ENCODE results near the gene SLC39A8.
A peak's percentile ranks its signal among the peaks of the same experiment; 100 is the strongest.
"Not testable (repeated sequence)": the region's sequence is repeated elsewhere in the genome, so short reads cannot be mapped to it uniquely, and the experiment has no call there.

Gene SLC39A8

GRCh38 chr4:102344954-102345794, at the start of gene SLC39A8:
TSS of gene SLC39A8 (minus strand) at chr4:102345482. CDS start at chr4:102344662, 820 bp downstream.
- peak; percentile 47 to 77 for DNase-seq

DNA sequence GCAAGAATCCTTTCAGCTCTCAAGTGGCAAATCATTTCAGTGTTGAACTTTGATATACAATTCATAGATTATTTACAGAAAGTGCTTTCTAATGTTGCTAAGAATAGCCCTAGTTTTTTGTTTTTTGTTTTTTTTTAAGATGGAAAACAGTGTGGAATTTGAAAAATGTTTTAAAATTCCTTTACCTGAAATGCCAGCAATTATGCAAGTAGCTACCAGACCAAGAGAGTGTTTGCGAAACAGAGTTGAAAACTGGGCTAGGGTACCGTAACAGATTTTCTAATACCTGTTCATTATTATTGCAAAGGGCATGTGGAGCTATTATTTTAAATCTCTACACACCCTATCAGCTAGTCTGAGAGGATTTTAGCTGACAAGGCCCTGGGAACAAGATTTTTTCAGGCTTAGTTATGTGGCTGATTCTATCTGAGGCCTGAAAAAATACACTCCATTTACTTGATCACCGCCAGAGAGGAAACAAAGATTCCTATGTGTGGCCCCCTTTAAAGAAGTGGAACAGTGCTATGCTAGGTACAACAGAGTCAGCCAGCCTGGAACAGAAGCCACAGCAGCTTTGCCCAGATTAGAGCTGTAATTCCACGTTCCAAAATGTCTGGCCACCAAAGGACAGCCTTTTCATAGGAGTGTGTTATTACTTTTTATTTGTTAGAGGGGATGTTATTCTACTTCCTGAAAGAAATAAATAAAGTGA, 46.9 kb upstream of the SLC39A8 start:
- no peak for DNase-seq

- no peak for DNase-seq
Measured at GRCh38 chr4:102390438-102390837, 45.2 kb upstream of the SLC39A8 start.

DNA sequence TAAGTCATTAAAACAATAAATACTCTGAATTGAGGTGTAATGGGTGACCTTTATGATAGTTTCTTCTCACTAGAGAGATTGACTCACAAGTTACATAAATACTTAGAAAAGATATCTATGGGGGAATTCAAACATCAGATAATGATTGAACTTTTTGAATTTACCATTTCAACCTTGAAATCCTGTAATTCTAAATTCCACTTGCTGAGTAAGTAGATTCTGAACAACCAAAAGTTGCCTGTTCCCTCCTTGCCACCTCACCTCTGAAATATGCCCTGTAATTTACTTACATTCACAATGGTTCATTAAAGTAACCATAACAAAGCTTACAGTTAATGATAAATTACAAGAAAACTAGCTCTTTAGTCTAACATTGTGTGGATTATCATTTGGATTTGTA, 43.3 kb upstream of the SLC39A8 start:
- DNase-seq = no peak

DNA sequence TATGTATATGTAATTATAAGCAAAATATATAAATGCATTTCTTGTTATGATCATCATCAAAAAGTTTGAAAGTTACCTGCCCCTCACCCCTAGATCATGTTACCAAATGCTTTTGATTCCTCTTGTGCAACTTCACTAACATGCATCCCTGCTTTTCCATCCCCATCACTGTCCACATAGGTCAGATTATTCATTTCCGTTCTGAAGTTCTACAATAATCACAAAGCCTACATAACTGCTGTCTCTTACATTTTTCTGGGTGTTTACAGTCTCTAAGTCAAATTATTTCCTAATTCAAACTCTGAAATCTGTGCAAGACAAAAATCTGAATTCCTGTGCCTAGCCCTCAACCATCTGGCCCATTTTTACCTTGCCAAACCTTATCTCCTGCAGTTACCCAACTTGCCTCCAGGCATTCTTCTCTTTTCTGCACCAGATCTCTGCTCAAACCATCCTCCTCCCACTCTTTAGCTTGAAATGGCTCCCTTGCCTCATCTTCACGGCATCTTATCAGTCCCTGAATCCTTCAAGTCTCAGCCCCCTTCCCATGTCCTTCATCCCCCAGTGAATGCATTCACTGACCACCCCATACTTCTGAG, 42.4 kb upstream of the SLC39A8 start:
- DNase-seq = no peak

GRCh38 chr4:102386966-102387365, 41.7 kb upstream of the SLC39A8 start:
- no peak for DNase-seq

DNA sequence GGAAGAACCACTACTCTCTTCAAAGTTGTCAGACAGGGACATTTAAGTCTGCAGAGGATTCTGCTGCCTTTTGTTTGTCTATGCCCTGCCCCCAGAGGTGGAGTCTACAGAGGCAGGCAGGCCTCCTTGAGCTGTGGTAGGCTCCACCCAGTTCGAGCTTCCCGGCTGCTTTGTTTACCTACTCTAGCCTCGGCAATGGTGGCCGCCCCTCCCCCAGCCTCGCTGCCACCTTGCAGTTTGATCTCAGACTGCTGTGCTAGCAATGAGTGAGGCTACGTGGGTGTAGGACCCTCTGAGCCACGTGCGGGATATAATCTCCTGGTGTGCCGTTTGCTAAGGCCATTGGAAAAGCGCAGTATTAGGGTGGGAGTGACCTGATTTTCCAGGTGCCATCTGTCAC, 35.0 kb upstream of the SLC39A8 start:
- DNase-seq = not testable (repeated sequence)

- no peak for DNase-seq
Measured at GRCh38 chr4:102362922-102363432, 17.7 kb upstream of the SLC39A8 start.

DNA sequence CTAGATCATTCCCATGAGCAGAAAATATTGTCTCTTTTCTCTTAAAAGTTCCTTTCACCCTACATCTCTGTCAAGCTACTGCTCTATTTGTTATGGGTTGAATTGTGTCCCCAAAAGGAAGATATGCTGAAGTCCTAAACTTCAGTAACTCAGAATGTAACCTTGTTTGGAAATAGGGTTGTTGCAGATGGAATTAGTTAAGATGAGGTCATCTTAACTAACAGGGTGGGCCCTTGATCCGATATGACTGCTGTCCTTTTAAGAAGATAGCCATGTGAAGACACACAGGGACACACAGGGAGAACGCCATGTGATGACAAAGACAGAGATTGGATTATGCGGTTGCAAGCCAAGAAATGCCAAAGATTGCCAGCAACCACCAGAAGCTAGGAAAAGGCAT, 12.8 kb upstream of the SLC39A8 start:
- DNase-seq = no peak

- not testable (repeated sequence) for DNase-seq
Measured at GRCh38 chr4:102357637-102358036, 12.4 kb upstream of the SLC39A8 start.

- no peak for DNase-seq
Measured at GRCh38 chr4:102356562-102357202, 11.4 kb upstream of the SLC39A8 start.

- no peak for DNase-seq
Measured at GRCh38 chr4:102355748-102356147, 10.5 kb upstream of the SLC39A8 start.

DNA sequence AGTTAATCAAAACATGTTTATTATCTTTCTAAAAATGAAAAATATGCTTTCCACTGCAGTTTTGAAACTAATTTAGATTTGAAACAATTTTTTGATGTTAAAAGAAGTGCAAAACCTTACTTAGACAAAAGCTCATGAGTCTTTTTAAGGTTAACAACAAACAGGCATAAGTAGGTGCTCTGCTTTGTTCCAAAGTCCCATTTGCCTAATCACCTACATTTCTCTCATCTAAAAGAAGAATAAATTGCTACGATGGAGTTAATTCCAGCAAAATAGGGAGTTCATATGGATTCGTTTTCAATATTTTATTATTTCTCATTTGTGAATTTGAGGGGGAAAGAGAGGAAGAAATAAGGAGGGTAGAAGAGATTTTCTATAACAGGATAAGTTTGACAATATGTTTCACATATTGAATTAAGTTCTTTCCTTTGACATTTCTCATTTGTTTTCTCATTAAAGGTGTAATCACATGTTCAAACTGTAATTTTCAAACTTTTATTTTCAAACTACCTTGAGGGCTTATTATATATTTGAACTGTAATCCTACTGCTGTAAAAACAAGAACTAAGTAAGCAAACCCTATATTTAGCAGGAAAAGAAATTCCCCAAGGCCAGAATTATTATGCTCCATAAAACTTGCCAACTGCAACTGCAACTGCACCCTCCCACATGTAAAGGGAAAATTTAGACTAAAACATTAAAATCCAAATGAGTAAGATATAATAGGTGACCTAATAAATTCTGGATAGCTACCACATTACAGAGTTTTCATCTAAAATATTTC, 9.6 kb upstream of the SLC39A8 start:
- DNase-seq = no peak

GRCh38 chr4:102352781-102353180, 7.5 kb upstream of the SLC39A8 start:
- DNase-seq = no peak

DNA sequence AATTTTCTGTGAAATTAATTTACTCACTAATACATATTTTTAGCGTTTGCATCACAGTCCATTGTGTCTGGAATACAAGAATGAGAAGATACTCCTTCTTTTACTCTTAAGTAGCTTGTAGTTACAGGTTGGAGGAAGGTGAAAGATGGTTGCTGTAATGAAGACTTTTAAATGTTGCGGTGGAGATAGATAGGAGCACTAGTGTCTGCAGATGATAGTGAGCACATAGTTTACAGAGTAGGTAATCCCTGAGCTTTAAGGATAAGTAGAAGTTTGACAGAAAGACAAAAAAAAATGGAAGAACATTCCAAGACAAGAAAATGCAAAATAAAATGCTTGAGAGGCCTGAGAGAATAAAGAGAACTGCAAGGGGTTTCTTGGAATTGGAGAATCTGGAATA, 5.4 kb upstream of the SLC39A8 start:
- no peak for DNase-seq

GRCh38 chr4:102348701-102349100, 3.4 kb upstream of the SLC39A8 start:
- no peak for DNase-seq

DNA sequence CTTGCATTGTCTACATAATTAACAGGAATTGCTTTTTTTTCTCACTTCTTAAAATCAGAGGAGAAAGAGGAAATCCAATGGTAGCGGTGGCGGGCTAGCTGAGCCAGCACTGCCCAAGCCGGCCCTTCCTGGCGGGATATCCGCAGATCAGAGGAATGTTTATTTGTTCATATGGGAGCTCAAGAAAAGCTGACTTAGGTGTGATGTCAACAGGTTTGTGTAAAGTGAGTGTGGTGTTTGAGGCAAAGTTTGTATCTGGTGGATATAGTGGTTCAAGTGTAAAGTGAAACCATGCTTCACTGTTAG, 466 bp upstream of the SLC39A8 start:
- no peak for DNase-seq

DNA sequence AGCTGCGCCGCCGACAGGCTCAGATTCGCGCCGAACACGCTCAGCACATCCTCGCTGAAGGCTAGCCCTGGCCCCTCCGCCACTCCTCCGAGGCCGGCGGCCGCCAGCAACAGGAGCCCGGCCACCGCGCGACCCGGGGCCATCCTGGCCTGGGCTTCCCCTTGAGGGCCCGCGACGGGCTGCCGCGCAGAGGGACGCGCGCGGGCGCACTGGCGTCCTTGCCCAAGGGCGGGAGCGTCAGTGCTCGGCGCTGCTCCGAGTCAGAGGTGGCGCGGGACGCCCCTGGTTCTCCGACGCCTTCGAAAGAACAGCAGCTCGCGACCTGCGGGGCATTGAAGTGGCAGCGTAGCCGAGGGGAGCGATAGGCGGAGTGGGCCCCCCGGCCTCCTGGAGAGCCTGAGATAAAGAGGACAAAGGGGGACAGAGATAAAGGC, 745 bp downstream of the SLC39A8 start:
- peak in 1 of 2 experiments; percentile 42 for DNase-seq

DNA sequence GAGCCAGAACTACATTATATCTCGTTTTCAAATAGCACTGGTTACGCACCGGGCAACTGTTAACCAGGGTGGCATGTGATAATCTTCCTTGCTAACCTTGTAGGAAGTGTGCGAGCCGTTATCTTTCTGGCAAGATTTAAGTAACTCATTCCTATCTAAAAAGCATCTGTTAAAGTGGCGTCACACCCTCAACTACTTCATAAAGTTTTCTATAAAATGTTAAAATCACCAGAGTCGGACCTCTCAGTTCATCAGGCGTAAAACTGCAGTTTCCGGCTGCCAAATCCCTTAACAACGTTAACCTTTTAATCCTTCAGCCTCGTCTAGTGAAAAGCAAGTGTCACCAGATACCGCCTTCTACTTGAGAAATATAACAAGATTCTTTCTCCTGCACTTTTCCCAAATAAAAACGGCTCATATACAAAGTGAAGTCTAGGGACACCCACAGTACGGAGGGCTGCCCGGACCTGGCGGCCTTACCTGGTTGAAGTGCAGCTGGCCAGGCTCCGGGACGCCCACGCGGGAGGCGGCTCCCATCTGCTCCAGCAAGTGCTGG, 1.2 kb downstream of the SLC39A8 start:
- no peak for DNase-seq

- DNase-seq = no peak
Measured at GRCh38 chr4:102342404-102343074, 2.7 kb downstream of the SLC39A8 start.

- DNase-seq = no peak
Measured at GRCh38 chr4:102341201-102341600, 4.1 kb downstream of the SLC39A8 start.
